Activated naive CD4-positive, alpha-beta T cell treated with Interleukin-2 at 50 U/mL for 16 hours (primary cell): ENCODE results near the gene FHIT.

Experiments used
- DNase-seq: peaks from one replicate; pipeline ENCODE4 v3.0.0-alpha.2; 2020

The FHIT gene

DNA sequence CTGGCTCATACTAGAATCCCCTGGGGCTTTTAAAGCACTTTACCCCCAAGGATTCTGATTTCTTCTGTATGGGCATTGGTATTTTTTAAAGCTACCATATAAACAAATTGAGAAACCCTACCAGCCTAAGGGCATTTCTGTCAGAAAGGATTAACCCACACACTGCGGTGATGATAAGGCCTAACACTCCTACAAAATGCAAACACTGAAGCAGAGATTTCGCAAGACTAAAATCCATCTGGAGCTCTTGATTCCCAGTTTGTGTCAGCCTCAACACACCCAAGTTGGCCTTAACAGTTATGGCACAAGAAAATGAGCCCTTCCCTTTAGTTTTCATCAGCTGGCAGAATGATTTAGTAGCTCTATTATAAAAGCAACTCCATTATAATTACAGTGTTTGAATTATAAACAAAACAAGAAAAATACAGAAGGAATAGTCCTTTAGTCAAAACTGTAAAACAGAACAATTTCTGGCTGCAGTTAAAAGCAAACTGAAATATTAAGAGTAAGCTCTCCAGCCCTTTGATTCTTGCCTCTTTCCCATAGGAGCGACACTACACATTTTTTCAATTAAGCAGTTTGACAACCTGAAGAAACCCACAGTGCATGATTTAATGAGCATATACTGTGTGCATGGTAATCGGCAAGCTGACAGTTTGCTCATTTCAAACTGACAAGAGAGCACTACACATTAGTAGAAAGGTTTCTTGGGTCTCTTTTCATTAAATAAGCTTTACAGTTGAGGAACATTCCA, 441.2 kb downstream of the FHIT start:
- DNase-seq: no peak

DNA sequence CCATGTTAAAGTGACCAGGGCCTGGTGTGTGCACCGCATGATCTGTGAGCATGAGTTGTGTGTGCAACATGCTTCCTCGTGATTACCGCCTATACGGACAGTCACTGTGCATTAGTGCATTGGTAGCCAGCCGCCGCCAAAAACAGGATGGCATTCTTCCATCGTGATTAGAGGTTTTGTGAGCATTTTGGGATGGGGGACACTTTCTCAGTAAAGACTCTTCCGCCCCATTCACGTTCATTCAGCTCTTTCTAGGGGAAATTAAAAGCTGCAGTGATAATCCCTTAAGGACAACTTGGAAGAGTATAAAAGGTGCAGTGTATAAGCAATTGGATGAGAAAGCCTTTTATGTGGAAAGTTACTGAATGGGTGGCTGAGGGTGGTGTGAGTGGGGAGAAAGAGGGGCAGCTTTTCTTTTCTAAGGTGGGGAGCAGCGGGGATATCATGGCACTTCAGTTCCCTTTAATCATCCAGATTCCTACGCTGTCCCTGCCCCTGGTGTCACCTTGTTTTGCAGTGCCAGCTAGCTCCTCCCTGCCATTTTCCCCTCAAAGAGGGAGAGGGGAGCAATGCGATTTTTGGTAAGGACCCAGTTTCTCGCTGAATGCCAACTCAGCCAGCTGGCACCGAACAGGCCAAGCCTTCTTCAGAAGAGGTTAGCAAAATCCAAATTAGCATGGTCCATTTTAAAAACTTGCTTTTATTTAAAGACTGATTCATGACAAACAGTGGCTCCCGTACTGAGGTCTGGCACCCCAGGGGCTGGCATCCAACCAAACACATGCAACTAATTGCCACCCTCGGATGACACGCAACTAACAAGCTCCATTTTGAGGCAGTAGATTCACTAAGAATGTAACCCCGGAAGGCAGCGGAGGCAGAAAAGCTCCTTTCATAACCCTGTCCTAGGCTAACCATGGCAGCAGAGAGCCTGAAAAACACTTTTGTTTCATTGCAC, 447.8 kb downstream of the FHIT start:
- no peak for DNase-seq

- no peak for DNase-seq
Observed at GRCh38 chr3:60801307-60801706, 449.9 kb downstream of the FHIT start.

DNA sequence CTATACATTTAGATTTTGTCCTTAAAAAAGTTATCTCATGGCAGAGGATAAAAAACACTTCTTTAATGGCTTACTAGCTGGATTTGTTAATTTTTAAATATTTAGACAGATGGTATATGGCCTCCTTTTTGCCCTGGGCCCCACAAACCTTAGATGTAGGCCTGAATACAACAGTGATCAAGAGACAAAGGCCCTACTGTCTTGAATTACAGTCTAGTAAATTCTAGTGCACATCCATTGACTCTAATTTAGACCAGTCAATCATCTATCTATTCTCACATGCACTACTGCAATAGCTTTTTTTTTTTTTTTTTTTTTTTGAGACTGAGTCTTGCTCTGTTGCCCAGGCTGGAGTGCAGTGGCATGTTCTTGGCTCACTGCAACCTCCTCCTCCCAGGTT, 452.8 kb downstream of the FHIT start:
- DNase-seq: no peak

DNA sequence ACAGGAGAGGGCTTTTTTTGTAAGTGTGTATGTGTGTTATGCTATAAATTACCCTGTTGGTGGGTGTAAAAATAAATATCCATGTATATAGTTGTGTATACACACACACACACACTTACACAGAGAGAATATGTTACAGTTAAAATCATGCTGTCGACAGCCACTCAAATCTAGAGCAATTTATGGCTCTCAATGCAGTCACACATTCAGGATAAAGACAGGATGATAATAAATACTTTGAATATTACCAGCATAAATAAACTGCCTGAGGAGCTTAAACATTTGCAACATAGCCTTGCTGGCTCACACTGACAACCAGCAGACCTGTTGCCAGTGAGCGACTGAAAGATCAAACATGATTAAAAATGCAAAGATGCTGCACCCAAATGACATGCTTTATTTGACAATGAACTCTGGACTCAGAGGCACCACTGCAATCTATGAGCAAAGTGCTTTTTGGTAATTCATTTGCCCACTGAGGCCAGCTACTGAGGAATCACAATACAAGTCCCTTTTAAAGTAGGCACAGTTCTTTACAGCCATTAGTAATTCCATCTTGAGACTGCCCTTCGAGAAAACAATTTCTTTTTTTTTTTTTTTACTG, 458.9 kb downstream of the FHIT start:
- no peak for DNase-seq

GRCh38 chr3:60788185-60788584, 463.1 kb downstream of the FHIT start:
- DNase-seq: no peak

DNA sequence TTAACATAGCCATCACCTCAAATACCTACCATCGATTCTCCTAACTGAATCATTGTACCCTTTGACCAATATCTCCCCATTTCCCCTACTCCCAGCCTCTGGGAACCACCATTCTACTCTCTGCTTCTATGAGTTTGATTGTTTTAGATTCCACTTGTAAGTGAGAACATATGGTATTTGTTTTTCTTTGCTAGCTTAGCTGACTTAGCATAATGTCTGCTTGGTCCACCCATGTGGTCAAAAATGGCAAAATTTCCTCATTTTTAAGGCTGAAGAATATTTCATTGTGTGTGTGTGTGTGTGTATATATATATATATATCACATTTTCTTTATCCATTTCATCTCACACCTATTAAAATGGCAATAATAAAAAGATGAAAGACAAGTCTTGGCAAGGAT, 469.3 kb downstream of the FHIT start:
- DNase-seq: no peak

DNA sequence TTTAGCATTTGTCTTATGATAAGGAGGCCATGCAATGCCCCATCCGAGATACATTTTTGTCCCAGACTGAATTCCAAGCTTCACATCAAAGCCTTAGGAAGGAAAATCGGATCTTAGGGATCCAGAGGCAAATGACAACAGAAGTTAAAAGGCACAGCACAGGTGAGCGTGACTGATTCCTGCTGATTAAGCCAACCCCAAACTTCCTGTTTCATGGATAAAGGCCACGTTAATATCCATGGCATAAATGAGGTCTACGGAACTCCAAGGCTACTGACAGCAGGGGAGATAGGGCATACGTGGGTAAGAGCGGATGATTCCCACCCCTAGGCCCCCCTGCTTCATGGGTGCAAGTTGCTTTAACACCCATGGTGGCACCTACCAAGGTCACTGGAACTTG, 471.6 kb downstream of the FHIT start:
- no peak for DNase-seq

DNA sequence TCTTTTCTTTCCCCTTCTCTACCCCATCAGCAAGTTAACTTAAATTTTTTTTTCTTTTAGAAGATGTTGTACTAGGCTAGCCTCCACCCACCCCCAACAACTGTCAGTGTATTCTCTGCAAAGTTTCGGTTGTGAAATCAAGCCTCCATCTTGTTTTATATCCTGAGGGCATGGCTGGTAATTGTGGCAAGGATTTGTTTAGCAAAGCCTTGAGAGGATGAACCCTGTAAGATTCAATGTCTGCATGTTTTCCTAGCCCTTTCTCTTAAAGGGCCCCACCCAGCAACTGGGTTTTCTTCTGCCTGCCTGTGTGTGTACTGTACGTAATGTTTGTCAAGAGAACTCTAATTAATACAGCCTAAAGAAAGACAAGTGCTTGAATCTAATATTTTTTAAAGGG, 475.3 kb downstream of the FHIT start:
- DNase-seq: no peak

DNA sequence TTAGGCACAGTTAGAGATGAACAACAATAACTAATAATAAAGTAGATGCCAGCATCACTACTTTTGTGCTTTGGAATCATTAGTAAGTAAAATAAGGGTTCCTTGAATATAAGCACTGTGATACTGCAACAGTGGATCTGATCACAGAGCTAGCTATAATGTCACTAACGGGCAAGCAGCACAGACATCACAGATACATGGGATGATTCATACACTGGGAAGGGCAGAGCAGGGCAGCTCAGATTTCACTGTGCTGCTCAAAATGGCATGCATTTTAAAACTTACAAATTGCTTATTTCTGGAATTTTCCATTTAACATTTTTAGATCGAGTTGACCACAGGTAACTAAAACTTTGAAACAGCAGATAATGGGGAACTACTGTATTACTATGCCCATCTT, 476.6 kb downstream of the FHIT start:
- DNase-seq: no peak

DNA sequence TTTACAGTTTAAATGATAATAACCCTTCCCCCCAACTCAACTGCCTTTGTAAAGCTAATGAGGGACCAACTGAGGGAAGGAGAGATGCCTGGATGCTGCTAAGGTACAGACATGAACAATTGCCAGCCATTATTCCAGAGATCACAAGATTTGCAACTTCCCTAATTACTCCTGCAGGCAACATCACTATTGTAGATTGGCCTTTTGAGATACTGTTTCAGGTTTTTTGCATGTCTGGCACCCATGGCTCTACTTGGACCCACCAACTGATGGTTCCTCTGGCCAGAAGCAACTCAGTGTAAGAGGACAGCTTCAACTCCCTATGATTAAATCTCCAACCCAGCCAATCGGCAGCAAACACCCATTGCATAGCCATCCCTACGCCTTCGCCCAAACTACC, 478.7 kb downstream of the FHIT start:
- DNase-seq: no peak

- DNase-seq: no peak
Observed at GRCh38 chr3:60771766-60772165, 479.5 kb downstream of the FHIT start.

DNA sequence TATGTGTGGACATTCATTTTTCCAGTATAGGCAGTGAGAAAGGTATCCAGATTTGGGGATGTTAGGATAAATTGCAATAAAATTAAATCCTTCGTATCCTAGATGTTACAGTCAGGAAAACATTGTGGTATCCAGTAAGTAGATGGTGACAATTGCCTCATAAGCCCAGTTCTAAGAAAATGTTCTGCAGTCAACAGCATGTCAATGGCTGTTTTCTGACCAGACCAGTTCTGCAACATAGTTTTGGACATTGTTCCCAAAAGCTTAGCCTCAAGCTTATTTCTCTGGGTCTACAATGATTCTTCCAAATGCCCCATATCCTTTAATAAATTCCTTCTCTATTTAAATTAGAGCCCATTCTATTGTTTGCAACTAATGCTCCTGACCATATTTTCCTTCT, 480.7 kb downstream of the FHIT start:
- DNase-seq: no peak

DNA sequence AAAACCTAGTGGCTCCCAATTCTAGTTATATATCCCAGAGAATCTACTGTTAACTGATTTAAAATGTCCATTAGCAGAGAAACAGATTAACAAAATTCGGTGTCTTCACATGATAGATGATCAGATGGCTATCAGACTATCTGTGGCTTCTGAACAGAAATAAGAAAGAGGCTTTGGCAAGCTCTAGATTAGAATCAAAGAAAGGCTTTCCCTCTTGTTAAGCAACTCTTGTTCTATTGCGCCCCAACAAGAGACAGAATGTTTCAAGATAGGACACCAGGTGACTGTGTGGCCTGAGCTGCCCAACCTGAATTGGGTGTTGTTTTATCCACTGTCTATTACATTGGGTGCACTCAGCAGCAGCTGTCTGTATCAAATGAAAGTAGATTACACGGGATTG, 483.7 kb downstream of the FHIT start:
- DNase-seq: no peak

DNA sequence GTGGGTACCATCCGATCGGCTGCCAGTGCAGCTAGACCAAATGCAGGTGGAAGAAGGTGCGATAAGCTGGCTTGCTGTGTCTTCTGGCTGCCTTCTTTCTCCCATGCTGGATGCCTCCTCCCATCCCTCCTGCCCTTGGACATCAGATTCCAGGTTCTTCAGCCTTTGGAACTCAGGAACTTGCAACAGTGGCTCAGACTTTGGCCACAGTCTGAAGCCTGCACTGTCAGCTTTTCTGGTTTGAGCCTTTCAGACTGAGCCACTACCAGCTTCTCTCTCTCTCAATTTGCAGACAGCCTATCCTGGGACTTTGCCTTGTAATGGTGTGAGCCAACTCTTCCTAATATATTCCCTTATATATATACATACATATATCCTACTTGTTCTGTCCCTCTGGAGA, 485.5 kb downstream of the FHIT start:
- DNase-seq: no peak

GRCh38 chr3:60764870-60765269, 486.4 kb downstream of the FHIT start:
- no peak for DNase-seq

DNA sequence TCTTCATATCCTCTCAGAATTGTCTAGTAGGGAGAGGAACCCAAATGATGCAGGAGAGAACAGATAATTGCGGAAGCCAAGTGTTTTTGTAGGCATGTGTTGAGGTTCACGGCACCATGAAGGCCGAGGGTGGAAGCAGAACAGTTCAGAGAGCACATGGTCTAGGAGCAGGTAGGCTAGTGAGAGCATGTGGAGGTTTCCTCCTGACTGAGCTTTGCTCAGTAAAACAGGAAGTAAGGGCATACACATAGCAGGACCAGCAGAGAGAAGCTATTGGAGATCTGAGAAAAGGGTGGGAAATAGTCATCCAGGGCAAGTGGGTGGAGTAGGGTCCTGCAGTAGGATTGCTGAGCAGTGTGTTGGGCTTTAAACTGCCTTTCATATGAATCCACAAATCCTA, 491.1 kb downstream of the FHIT start:
- no peak for DNase-seq

DNA sequence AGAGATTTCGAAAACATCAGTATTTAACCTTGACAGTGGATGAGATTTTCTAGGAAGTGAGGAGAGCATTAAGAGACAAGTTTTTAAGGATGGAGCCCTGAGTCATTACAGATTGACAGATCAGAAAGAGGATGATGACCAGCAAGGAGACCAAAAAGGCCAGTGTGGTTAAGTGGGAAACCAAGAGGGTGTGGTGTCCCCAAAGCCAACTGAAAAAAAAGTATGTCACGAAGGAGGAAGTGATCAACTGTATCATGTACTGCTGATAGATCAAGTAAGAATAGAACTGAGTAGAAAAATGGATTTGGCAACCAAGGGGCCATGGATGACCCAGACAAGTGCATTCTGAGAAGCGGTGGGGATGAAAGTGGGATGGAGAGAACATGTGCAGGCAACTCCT, 491.8 kb downstream of the FHIT start:
- DNase-seq: no peak

GRCh38 chr3:60758831-60759230, 492.4 kb downstream of the FHIT start:
- DNase-seq: no peak

DNA sequence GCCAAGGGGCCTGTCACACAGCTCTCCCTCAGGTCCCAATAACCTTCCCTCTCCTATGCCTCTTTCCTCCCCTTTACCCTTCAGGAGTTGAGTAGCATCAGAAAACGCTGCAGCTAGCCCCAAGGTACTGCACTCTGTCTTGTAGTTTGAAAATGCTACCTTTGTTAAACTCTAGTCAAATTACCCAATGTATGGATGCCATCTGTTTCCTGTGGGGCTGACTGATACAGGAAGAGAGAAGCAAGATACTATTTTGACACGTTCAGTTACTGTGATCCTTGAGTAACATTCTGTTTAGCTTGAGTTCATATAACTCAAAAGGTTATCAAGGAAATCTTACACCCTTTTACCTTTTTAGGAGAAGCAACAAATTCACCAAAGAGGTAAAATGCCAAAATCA, 493.1 kb downstream of the FHIT start:
- DNase-seq: no peak

DNA sequence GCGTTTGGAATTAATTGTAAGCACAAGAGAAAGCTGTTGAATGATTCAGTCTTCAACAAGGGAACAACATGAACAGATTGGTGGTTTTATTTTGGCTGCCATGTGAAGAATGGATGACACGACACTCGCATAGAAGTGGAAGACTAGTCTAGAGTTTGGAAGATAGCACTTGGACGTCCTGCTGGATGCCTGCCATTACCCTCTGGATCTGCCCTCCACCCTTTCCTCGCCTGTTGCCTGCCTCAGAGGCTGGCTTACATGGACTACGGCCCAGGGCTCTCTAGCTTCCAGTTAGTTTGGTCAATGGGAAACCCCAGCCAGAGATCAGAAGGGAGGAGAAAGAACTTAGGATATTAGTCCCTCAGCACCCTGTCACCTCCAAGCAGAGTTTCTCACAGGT, 493.5 kb downstream of the FHIT start:
- DNase-seq: no peak

DNA sequence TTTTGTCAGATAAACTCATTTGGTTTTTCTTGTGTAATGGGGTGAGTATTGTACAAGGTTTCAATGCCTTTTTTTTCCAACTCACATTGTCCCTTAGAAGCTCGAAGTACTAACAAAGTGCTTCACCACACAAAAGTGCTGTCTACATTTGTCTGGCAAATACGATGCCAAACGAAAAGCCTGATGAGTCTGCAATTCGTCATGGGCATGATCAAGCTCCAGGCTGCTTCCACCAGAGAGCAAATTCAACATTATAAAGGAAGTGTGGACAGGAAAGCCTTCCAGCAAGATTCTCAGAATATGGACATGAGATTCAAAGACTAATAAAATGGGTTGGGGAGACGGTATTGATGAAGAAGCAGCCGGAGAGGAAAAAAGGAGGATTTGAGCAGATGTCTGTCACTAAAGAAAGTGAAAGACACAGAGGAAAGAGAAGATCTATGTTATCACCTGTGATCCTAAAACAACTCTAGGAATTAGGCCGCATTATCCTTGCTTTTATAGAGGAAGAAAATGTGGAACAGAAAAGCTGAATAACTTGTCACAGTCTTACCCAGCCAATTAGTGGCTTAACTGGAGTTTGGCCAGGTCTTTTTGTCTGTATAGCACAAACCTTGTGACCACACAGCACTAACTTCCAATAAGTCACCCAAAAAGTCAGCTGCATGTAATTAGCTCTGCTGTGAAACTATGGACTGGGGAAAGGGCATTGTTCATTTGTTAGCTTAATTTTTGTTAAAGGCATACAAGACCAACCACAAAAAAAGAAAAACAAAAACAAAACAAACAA, 494.8 kb downstream of the FHIT start:
- DNase-seq: no peak

DNA sequence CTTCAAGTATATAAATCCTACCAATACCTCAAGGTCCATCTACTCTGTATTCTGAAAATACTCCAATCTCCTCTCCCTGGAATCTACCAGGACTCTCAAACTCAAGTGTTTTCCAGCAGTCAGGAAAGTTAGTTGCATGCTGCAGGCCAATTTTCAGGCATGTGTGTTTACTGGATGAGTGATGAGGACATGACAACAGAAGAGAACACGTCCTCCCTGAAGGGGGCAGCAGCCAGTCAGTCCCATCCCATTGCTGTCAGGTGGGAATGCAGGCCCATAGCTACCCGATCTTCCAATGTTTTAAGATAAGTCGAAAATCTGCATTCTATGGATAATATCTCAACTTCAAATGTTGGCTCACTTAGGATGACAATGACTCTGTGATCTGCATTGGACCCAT, 496.2 kb downstream of the FHIT start:
- DNase-seq: no peak
